BLaER1 treated with 17β-estradiol and CSF1 and Interleukin-3, amounts not matched to agents 10 nM and 100 nM (cell line): ENCODE measurements around the gene MOCS2.
A peak's percentile ranks its signal among the peaks of the same experiment; 100 is the strongest.
"Not testable (repeated sequence)": the region's sequence is repeated elsewhere in the genome, so short reads cannot be mapped to it uniquely, and the experiment has no call there.

Experiments used
- H3K27ac ChIP-seq, 11 experiments: shearing (Covaris generic); formaldehyde crosslinking; 2 replicates each; pipeline ENCODE4 v1.8.1; 2022
- H3K27me3 ChIP-seq, 11 experiments: shearing (Covaris generic); formaldehyde crosslinking; 2 replicates each; pipeline ENCODE4 v1.8.1; 2022
- H3K36me3 ChIP-seq, 11 experiments: shearing (Covaris generic); formaldehyde crosslinking; 2 replicates each; pipeline ENCODE4 v1.8.1; 2022
- H3K4me1 ChIP-seq, 10 experiments: shearing (Covaris generic); formaldehyde crosslinking; 2 replicates each; pipeline ENCODE4 v1.8.1; 2022
- H3K4me2 ChIP-seq, 11 experiments: shearing (Covaris generic); formaldehyde crosslinking; 2 replicates each; pipeline ENCODE4 v1.8.1; 2022
- H3K4me3 ChIP-seq, 10 experiments: shearing (Covaris generic); formaldehyde crosslinking; 2 replicates each; pipeline ENCODE4 v1.8.1; 2022
- H3K9ac ChIP-seq, 11 experiments: shearing (Covaris generic); formaldehyde crosslinking; 2 replicates each; pipeline ENCODE4 v1.8.1; 2022
- H3K9me3 ChIP-seq, 11 experiments: shearing (Covaris generic); formaldehyde crosslinking; replicated peaks in 1 of 11; 2 replicates each; pipeline ENCODE4 v1.8.1; 2022
- H4K20me1 ChIP-seq, 11 experiments: shearing (Covaris generic); formaldehyde crosslinking; 2 replicates each; pipeline ENCODE4 v1.8.1; 2022
- Cebpa-rat ChIP-seq, 11 experiments: shearing (Covaris generic); IDR thresholded peaks; 2 replicates each; pipeline ENCODE4 v1.8.1; 2022

The MOCS2 gene

DNA sequence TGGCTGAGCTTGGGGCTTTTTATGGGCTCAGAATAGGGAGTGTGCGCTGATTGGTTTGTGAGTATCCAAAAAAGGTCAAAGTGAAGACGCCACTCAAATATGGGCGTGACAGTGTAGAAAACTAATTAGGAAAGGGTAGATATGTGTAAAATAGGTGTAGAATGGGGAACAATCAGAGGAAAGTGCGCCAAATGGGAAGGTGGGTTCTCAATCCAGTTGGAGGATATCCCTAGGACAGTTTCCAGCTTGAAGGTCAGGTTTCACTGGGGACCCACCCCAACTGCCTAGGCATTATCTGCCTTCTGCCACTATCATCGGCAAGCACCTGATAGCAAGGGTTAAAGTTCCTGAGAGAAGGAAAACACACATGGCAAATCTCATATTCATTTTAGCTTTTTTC is 9.3 kb upstream of the MOCS2 start:
- no peak overlapping the region for H3K27ac ChIP-seq
- no peaks in the 10 kb centered on the region for H3K27me3 ChIP-seq
- no peaks in the 10 kb centered on the region for H3K36me3 ChIP-seq
- H3K4me3 ChIP-seq = no peak overlapping the region
- H3K4me2 ChIP-seq = no peak overlapping the region
- H4K20me1 ChIP-seq = no peaks in the 10 kb centered on the region
- no peak overlapping the region for H3K9ac ChIP-seq
- TF ChIP-seq Cebpa-rat (IDR thresholded peaks at IDR 0.05) = no peak
- no peaks in the 10 kb centered on the region for H3K4me1 ChIP-seq
- no peaks in the 10 kb centered on the region for H3K9me3 ChIP-seq

DNA sequence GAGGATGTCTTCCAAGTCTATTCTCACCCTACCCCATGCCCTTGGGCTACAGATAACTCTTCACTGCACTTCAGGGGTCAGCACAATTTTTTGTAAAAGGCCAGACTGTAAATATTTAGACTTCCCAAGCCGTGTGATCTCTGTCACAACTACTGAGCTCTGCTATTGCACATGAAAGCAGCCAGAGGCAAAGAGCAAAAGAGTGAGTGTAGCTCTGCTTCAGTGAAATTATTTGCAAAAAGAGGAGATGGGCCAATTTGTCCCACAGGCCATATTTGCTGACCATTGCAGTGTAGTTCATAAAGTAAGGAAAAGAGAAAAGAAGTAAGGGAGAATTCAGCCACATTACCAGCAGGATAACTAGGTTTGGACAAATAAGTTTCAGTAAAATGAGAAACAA is 7.0 kb upstream of the MOCS2 start:
- TF ChIP-seq Cebpa-rat (IDR thresholded peaks at IDR 0.05) = no peak
- no peak overlapping the region for H3K4me3 ChIP-seq
- H3K27me3 ChIP-seq = no peaks in the 10 kb centered on the region
- H3K36me3 ChIP-seq = 0 out of 22 replicates have a peak, but pooled peaks cover 0 to 3% (median 0%) of the 10 kb centered on the region in 11 experiments
- H3K4me1 ChIP-seq = no peaks in the 10 kb centered on the region
- H3K4me2 ChIP-seq = no peak overlapping the region
- H3K27ac ChIP-seq = no peak overlapping the region
- H3K9me3 ChIP-seq = peaks cover 0 to 9% (median 0%) of the 10 kb centered on the region in 11 experiments; a peak in 7 of 22 replicates
- no peaks in the 10 kb centered on the region for H4K20me1 ChIP-seq
- H3K9ac ChIP-seq = no peak overlapping the region

DNA sequence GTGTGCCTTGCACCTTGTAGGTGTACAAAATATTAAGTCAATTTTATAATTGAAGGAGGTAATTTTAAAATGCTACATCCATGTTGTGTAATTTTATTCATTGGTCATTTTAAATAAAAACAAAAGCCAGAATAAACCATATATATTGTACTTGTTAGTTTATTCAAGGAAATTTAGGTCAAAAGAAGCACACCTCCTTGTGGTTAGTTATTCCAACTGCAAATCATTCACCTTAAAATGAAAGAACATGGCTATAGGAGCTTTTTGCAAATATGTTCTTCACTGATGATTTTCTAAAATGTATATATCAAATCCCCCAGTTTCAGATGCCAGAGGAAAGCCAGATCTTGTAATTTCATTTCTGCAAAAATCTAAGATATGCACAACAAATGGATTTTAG is 5.4 kb upstream of the MOCS2 start:
- TF ChIP-seq Cebpa-rat (IDR thresholded peaks at IDR 0.05) = no peak
- 0 out of 22 replicates have a peak, but pooled peaks cover 0 to 3% (median 0%) of the 10 kb centered on the region in 11 experiments for H3K36me3 ChIP-seq
- H3K27me3 ChIP-seq = no peaks in the 10 kb centered on the region
- H3K9me3 ChIP-seq = peaks cover 0 to 9% (median 0%) of the 10 kb centered on the region in 11 experiments; a peak in 7 of 22 replicates
- no peaks in the 10 kb centered on the region for H4K20me1 ChIP-seq
- H3K4me1 ChIP-seq = peaks cover 0 to 7% (median 5%) of the 10 kb centered on the region in 10 experiments; a peak in 7 of 20 replicates
- H3K4me3 ChIP-seq = no peak overlapping the region
- H3K27ac ChIP-seq = no peak overlapping the region
- no peak overlapping the region for H3K9ac ChIP-seq
- H3K4me2 ChIP-seq = no peak overlapping the region

DNA sequence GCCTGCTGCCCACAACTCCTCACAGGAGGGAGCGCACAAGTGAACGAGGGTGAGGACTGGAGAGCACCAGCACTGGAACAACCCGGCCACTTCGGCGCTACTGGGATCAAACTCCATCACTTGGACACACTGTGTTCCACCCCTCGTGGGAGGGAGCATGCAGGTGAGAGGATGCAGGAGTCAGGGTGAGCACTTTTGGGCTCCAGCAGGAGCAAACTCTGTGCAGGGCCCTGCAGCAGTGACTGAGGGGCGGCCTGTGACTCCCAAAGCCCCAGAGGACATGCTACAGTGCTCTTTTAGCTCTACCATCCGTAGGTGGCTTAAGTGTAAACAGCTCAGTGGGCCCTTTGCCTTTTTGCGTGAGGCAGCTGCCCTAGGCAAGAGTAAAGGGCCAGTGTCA is 4.4 kb upstream of the MOCS2 start:
- H3K27ac ChIP-seq = no peak overlapping the region
- peaks cover 0 to 8% (median 6%) of the 10 kb centered on the region in 10 experiments; a peak in 7 of 20 replicates for H3K4me1 ChIP-seq
- H3K9ac ChIP-seq = no peak overlapping the region
- TF ChIP-seq Cebpa-rat (IDR thresholded peaks at IDR 0.05) = no peak
- no peak overlapping the region for H3K4me3 ChIP-seq
- 0 out of 22 replicates have a peak, but pooled peaks cover 0 to 3% (median 0%) of the 10 kb centered on the region in 11 experiments for H3K36me3 ChIP-seq
- no peaks in the 10 kb centered on the region for H3K27me3 ChIP-seq
- no peak overlapping the region for H3K4me2 ChIP-seq
- H3K9me3 ChIP-seq = peaks cover 0 to 9% (median 0%) of the 10 kb centered on the region in 11 experiments; a peak in 7 of 22 replicates
- no peaks in the 10 kb centered on the region for H4K20me1 ChIP-seq

DNA sequence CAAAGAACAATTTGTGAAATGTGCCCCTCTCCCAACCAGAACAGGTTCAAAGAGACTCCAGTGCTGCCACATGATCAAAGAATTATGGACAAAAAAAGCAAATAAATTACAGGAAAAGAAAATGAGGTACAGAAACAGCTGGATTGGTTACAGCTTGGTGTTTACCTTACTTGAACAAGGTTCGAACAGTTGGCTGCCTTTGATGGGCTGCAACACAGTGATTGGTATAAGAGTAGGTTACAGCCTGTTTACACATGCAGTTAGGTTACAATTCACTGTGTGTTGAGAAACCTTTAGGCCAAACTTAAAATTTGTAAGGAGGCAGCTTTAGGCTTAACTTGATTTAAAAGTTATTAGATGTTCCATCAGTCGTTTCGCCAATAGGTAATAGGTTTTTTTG is 3.4 kb upstream of the MOCS2 start:
- TF ChIP-seq Cebpa-rat (IDR thresholded peaks at IDR 0.05) = no peak
- Histone ChIP-seq H3K9ac (no peak overlapping the region), H3K4me2 (no peak overlapping the region), H4K20me1 (no peaks in the 10 kb centered on the region), H3K36me3 (0 out of 22 replicates have a peak, but pooled peaks cover 0 to 3% (median 0%) of the 10 kb centered on the region in 11 experiments), H3K9me3 (peaks cover 0 to 9% (median 0%) of the 10 kb centered on the region in 11 experiments; a peak in 7 of 22 replicates), H3K27me3 (no peaks in the 10 kb centered on the region), H3K4me1 (peaks cover 0 to 14% (median 6%) of the 10 kb centered on the region in 10 experiments; a peak in 7 of 20 replicates), H3K4me3 (no peak overlapping the region), H3K27ac (no peak overlapping the region)

DNA sequence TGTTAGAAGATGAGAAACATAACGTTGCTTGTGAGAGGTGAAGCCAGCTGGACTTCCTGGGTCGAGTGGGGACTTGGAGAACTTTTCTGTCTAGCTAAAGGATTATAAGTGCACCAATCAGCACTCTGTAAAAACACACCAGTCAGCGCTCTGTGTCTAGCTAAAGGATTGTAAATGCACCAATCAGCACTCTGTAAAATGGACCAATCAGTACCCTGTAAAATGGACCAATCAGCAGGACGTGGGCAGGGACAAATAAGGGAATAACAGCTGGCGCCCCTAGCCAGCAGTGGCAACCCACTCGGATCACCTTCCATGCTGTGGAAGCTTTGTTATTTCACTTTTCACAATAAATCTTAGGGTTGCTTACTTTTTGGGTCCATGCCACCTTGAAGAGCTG is 2.8 kb upstream of the MOCS2 start:
- H3K9me3 ChIP-seq, H3K36me3 ChIP-seq, H3K4me2 ChIP-seq, H3K4me3 ChIP-seq, H3K27me3 ChIP-seq, H3K27ac ChIP-seq, H3K9ac ChIP-seq, H4K20me1 ChIP-seq: not testable (repeated sequence)
- H3K4me1 ChIP-seq = peaks cover 0 to 14% (median 6%) of the 10 kb centered on the region in 10 experiments; a peak in 7 of 20 replicates

DNA sequence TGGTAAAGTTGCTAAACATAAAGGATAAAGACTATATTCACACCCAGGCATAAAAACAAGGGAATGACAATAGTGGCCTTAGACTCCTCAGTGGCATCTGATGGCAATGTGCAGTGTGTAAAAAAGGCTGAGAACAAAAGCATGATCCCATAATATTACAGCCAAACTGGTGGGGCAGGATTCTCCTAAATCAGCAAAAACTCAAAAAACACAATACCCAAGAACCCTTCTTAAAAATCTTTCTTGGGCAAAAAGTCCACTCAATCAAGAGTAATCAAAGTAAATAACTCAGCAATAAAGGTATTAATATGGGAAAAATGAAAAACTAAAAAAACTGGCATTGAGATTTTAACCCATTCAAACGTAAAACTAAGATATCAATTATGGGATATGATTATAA is 1.6 kb upstream of the MOCS2 start:
- Histone ChIP-seq H3K4me1 (peaks cover 0 to 14% (median 6%) of the 10 kb centered on the region in 10 experiments; a peak in 7 of 20 replicates), H3K4me3 (no peak overlapping the region), H3K9me3 (peaks cover 0 to 9% (median 0%) of the 10 kb centered on the region in 11 experiments; a peak in 7 of 22 replicates)

DNA sequence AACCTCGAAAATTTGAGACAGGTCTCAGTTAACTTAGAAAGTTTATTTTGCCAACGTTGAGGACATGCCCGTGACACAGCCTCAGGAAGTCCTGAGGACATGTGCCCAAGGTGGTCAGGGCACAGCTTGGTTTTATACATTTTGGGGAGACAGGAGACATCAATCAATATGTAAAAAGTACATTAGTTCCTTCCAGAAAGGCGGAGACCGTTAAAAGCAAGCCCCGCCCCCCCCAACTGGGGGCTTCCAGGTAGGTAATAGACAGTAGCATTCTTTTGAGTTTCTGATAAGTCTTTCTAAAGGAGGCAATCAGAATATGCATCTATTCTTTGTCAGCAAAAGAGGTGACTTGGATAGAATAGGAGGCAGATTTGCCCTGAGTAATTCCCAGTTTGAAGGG is 599 bp upstream of the MOCS2 start:
- H3K4me1 ChIP-seq = peaks cover 0 to 14% (median 6%) of the 10 kb centered on the region in 10 experiments; a peak in 7 of 20 replicates
- peaks cover 0 to 9% (median 0%) of the 10 kb centered on the region in 11 experiments; a peak in 7 of 22 replicates for H3K9me3 ChIP-seq
- H3K4me3 ChIP-seq = peak overlapping the region; percentile 53 to 71 (median 60)
- H3K9ac ChIP-seq = peak overlapping the region; percentile 55 to 75 (median 66); a peak in 21 of 22 replicates
- peak overlapping the region; percentile 54 to 81 (median 73) for H3K4me2 ChIP-seq
- peaks cover 0 to 9% (median 0%) of the 10 kb centered on the region in 11 experiments; a peak in 1 of 22 replicates for H3K36me3 ChIP-seq
- H4K20me1 ChIP-seq = no peaks in the 10 kb centered on the region
- H3K27ac ChIP-seq = peak overlapping the region in 10 of 11 experiments; percentile 33 to 64 (median 54); a peak in 18 of 22 replicates
- no peaks in the 10 kb centered on the region for H3K27me3 ChIP-seq
- TF ChIP-seq Cebpa-rat (IDR thresholded peaks at IDR 0.05) = no peak

More for the DNA sequence above, 1.6 kb upstream of the MOCS2 start:
- no peak overlapping the region for H3K27ac ChIP-seq
- no peaks in the 10 kb centered on the region for H4K20me1 ChIP-seq
- no peaks in the 10 kb centered on the region for H3K27me3 ChIP-seq
- no peak overlapping the region for H3K9ac ChIP-seq
- H3K4me2 ChIP-seq = no peak overlapping the region
- H3K36me3 ChIP-seq = peaks cover 0 to 4% (median 0%) of the 10 kb centered on the region in 11 experiments; a peak in 1 of 22 replicates
- TF ChIP-seq Cebpa-rat (IDR thresholded peaks at IDR 0.05) = no peak

DNA sequence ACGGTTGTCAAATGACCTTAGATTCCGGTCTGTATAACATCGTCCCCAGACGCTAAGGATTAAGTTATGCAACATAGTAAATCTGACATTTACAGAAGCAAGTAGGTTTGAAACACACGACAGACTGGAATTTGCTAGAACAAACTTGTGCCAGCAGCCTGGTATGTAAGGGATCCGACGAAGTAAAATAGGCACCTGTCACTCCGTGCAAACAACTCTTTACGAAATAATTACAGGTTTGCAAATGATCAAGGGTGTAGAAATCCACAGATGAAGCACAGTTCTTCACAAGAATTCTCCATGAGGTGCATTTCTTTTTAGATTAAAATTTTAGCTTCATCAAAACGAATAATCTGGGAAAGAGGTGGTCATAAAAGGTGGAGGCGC is 508 bp downstream of the MOCS2 start:
- Histone ChIP-seq H3K27ac (no peak overlapping the region; a peak in 1 of 22 replicates), H3K9ac (peak overlapping the region; percentile 55 to 75 (median 66); a peak in 19 of 22 replicates), H3K36me3 (peaks cover 0 to 9% (median 0%) of the 10 kb centered on the region in 11 experiments; a peak in 1 of 22 replicates), H3K4me2 (peak overlapping the region; percentile 49 to 84 (median 69)), H3K4me1 (peaks cover 0 to 14% (median 6%) of the 10 kb centered on the region in 10 experiments; a peak in 7 of 20 replicates), H3K27me3 (no peaks in the 10 kb centered on the region), H3K9me3 (peaks cover 0 to 9% (median 0%) of the 10 kb centered on the region in 11 experiments; a peak in 7 of 22 replicates), H3K4me3 (peak overlapping the region; percentile 53 to 71 (median 60)), H4K20me1 (no peaks in the 10 kb centered on the region)
- TF ChIP-seq Cebpa-rat (IDR thresholded peaks at IDR 0.05) = no peak
